ENCODE data around the gene ADCY2. TPM values are rescaled to one million over a fixed set of nuclear protein-coding genes. Genes with fewer than 3 reads are reported as not detected.
A peak's percentile ranks its signal among the peaks of the same experiment; 100 is the strongest.

ADCY2 gene
- total and polyA plus RNA-seq, 2 experiments from 2014 or later, result 23.8 to 74.9 TPM

- no peak overlapping the region for H3K4me3 ChIP-seq
- ATAC-seq (no peak), DNase-seq (ENCODE audit: low spot score) (no peak)
- H3K79me2 ChIP-seq (replicated peaks; ENCODE audit: insufficient read depth), result peaks cover 51% of the 10 kb centered on the region
- Mint-ChIP-seq H3K27ac (peak overlapping the region; percentile 14; the same call in 1 of the 2 replicates), H3K27me3 (ENCODE audit: insufficient read depth, low read depth, poor library complexity) (no peaks in the 10 kb centered on the region), H3K9me3 (no peaks in the 10 kb centered on the region), H3K4me3 (no peak overlapping the region), H3K4me1 (no peaks in the 10 kb centered on the region), H3K36me3 (ENCODE audit: low read depth) (peaks cover 27% of the 10 kb centered on the region)
- H3K4me2 ChIP-seq, result no peak overlapping the region
- no peaks in the 10 kb centered on the region for H3K27me3 ChIP-seq (ENCODE audit: insufficient read depth)
- TF ChIP-seq EZH2 (IDR thresholded peaks at IDR 0.05; ENCODE audit: low read depth, unreplicated experiment) (no peak), ZNF114 (CRISPR knock-in tag; IDR thresholded peaks at IDR 0.05) (no peak), ETS1 (IDR thresholded peaks at IDR 0.05) (no peak), ZNF462 (CRISPR knock-in tag; IDR thresholded peaks at IDR 0.05) (no peak), REST (IDR thresholded peaks at IDR 0.05; ENCODE audit: unreplicated experiment) (no peak), CREB1 (CRISPR knock-in tag; IDR thresholded peaks at IDR 0.05; ENCODE audit: low read depth) (no peak), CTCF (conservative IDR thresholded peaks at IDR 0.05; ENCODE audit: low read depth in 2 of 2) (no peak), STAT1 (IDR thresholded peaks at IDR 0.05; ENCODE audit: unreplicated experiment) (no peak), ZNF331 (CRISPR knock-in tag; IDR thresholded peaks at IDR 0.05; ENCODE audit: low read depth) (no peak), JUNB (IDR thresholded peaks at IDR 0.05; ENCODE audit: unreplicated experiment) (no peak), NANOG (IDR thresholded peaks at IDR 0.05; ENCODE audit: borderline replicate concordance) (no peak), POLR2AphosphoS5 (IDR thresholded peaks at IDR 0.05; ENCODE audit: low read depth) (no peak), EZH2phosphoT487 (IDR thresholded peaks at IDR 0.05; ENCODE audit: unreplicated experiment) (no peak)
- H3K27ac ChIP-seq (ENCODE audit: low read depth), result no peak overlapping the region
- no peaks in the 10 kb centered on the region for H3F3A ChIP-seq (replicated peaks; ENCODE audit: low read depth)
- peaks cover 7% of the 10 kb centered on the region; the same call in 1 of the 2 replicates for H3K36me3 ChIP-seq (ENCODE audit: insufficient read depth)
- H3K9me2 ChIP-seq (ENCODE audit: insufficient read depth), result peaks cover 10% of the 10 kb centered on the region
- H4K20me1 ChIP-seq (replicated peaks; ENCODE audit: insufficient read depth), result no peaks in the 10 kb centered on the region; the same call in 1 of the 2 replicates
- no peaks in the 10 kb centered on the region for H3K4me1 ChIP-seq (ENCODE audit: insufficient read depth)
- H2AFZ ChIP-seq, result no peak overlapping the region
Measured at GRCh38 chr5:7634837-7635236, 238.9 kb downstream of the ADCY2 start.

Data from GM23338 (cell line).